ENCODE data around the gene KCNG4.

The KCNG4 gene

DNA sequence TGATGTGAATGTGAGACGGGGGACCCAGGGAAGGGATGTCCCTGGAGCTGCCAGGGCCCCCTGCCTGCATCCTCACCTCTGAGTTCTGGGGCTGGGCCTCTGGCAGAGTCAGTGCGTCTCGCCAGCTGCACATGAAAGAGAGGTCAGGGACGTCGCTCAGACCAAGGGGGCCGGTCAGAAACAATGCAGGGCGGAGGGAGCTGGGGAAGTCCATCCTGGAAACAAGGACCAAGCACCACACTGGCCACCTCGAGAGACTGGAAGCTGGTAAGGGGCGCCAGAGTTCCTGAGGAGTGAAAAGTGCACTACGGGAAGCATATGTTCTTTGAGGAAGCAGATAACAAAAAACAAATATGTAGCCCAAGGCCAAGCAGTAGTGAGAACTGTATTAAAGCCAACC is 55.0 kb downstream of the KCNG4 start:
- in situ Hi-C loops (cut with MboI; ENCODE audit: low pct_unique_long_range_greater_than_20kb, low sequenced_read_pairs, unreplicated experiment) = no loop called here
- TF ChIP-seq, protein P1, sequence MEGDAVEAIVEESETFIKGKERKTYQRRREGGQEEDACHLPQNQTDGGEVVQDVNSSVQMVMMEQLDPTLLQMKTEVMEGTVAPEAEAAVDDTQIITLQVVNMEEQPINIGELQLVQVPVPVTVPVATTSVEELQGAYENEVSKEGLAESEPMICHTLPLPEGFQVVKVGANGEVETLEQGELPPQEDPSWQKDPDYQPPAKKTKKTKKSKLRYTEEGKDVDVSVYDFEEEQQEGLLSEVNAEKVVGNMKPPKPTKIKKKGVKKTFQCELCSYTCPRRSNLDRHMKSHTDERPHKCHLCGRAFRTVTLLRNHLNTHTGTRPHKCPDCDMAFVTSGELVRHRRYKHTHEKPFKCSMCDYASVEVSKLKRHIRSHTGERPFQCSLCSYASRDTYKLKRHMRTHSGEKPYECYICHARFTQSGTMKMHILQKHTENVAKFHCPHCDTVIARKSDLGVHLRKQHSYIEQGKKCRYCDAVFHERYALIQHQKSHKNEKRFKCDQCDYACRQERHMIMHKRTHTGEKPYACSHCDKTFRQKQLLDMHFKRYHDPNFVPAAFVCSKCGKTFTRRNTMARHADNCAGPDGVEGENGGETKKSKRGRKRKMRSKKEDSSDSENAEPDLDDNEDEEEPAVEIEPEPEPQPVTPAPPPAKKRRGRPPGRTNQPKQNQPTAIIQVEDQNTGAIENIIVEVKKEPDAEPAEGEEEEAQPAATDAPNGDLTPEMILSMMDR (IDR thresholded peaks at IDR 0.05; ENCODE audit: extremely low read depth, insufficient read depth, missing control alignments) = no peak
- DNase-seq (ENCODE audit: low spot score) = no peak

DNA sequence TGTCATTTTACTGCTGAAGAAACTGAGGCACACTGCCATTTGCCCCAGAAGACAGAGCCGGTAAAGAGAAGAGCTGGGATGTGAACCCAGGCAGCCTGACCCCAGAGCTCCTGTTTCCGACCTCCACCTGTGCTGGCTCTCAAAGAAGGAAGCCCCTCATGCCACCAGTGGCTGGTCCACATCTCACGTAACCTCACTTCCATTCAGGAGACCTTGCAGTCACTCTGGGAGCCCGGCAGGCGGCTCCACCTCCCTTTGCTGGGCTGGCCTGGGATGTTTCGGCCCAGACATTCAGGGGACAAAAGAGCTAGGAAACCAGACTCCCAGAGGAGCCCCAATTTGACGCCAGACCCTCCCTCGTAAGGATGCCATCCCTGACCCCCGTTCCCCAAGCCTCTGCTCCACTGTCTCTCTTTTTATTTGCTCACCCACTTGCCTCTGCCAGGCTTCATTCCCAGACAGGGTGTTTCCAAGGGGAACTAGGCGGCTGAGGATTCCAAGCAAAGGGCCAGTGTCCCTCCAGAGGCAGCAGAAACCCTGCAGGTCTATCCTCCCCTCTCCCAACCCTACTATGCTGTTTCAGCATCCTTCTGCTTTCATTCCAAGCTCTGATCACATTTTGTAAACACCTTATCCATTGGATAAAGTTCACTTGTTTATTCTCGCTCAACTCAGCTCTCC is 55.8 kb downstream of the KCNG4 start:
- in situ Hi-C loops (cut with MboI; ENCODE audit: low pct_unique_long_range_greater_than_20kb, low sequenced_read_pairs, unreplicated experiment) = no loop called here
- DNase-seq (ENCODE audit: low spot score) = no peak
- TF ChIP-seq, protein P1 (IDR thresholded peaks at IDR 0.05; ENCODE audit: extremely low read depth, insufficient read depth, missing control alignments) = no peak

DNA sequence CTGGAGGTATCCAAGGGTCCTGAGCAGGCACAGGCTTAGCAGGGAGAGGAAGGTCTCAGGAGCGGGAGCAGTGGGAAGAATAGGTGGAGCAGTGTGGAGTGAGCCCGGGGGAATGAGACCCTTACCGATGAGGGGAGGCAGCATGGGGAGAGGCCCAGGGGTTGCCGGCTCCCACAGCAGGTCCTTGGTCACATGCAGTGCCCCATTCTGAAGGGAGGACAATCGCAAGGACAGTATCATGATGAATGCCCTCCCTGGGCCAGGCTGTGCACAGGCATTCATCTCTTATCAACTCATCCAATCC is 56.3 kb downstream of the KCNG4 start:
- DNase-seq (ENCODE audit: low spot score) = no peak
- in situ Hi-C loops (cut with MboI; ENCODE audit: low pct_unique_long_range_greater_than_20kb, low sequenced_read_pairs, unreplicated experiment) = no loop called here
- TF ChIP-seq, protein P1 (IDR thresholded peaks at IDR 0.05; ENCODE audit: extremely low read depth, insufficient read depth, missing control alignments) = no peak

DNA sequence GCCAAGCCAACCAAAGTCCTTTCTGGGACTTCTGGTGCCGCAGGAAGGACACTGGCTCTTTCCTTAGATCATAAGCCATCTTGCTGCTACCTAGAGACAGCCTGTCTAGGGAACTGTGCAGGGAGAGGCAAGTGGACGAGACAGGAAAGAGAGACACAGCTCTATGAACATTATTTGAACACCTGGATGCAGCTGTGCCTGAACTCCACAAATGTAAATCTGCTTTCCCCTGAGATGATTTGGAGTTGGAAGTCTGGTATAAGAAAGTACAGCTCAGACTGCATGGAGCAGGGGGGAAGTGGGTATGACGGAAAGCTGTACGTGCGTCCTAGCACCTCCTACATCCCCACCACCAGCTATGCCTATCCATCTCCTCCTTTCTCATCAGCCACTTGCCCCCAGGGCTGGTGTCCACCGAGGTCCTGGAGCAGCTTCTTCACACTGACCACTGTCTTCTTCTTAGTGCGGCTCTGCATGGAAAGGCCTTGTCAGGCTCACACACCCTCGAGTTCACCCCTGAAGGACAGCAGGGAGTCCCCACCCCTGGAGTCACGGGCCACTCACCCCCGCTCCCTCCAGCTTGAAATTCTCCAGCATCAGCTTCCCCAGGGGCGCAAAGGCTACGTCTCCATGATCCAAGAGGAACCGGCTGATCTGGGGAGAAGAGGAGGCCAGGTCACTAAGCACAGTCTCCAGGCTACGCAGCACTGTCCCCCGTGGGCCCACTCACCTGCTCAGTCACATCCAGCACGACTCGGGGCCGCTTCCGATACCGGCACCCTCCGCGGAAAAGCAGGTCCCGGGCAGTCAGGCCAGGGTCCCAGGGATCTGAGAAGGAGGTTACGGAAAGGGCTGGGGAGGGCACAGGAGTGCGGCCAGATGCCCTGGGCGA is 56.9 kb downstream of the KCNG4 start:
- TF ChIP-seq, protein P1 (IDR thresholded peaks at IDR 0.05; ENCODE audit: extremely low read depth, insufficient read depth, missing control alignments) = no peak
- DNase-seq (ENCODE audit: low spot score) = no peak
- in situ Hi-C loops (cut with MboI; ENCODE audit: low pct_unique_long_range_greater_than_20kb, low sequenced_read_pairs, unreplicated experiment) = no loop called here

DNA sequence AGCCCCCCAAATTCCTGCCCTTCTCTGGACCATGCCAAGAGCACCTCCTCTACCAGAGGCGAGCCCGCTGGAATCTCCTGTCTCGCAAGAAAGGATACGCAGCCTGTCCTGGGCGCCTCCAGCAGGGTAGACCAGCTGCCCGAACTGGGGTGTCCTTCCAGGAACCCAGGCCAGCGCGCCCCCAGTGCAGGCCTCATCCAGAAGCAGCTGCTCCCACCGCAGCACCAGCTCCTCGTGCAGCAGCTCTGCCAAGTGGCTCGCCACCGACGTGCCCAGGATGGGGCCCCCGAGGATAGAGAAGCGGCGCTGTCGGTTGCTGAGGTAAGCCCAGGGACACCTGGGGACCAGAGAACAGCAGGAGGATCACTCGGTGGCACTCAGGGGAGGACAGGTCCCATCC is 57.7 kb downstream of the KCNG4 start:
- TF ChIP-seq, protein P1 (IDR thresholded peaks at IDR 0.05; ENCODE audit: extremely low read depth, insufficient read depth, missing control alignments) = no peak
- in situ Hi-C loops (cut with MboI; ENCODE audit: low pct_unique_long_range_greater_than_20kb, low sequenced_read_pairs, unreplicated experiment) = no loop called here

DNA sequence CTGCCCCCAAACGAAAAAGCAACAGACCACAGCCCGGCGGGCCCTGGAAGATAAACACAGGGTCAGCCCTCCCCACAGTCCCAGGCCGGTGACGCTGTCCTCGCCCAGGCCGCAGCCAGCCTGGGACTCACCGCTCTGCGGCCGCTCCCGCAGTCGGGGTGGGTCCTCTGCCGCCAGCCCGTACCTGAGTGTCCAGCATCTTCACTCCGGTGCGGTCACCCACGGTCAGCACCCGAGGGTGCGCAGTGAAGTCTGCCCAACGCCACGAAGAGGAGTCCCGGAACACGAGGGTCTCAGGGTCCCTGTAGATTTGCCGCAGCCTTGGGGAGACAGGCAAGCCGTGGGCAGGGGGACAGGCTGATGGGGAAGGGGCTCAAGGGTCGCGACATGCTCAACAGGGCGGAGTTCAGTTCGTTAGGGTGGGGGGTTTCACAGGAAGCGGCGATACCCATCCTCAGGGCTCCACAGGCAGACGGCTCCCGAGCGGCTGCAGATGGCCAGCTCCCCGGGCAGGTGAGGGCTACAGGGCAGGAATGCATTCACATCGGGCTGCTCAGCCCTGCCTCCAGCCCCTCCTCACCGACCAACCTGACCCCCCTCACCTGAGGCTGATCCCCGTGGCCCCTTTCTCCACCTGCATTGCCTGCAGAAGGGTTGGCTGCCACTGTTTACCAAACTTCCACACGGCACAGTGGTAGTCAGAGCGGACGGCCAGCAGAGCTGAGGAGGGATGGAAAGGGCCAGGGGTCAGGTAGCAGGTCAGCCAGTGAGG is 58.5 kb downstream of the KCNG4 start:
- DNase-seq (ENCODE audit: low spot score) = no peak
- TF ChIP-seq, protein P1 (IDR thresholded peaks at IDR 0.05; ENCODE audit: extremely low read depth, insufficient read depth, missing control alignments) = no peak
- in situ Hi-C loops (cut with MboI; ENCODE audit: low pct_unique_long_range_greater_than_20kb, low sequenced_read_pairs, unreplicated experiment) = no loop called here

More for the DNA sequence above, 57.7 kb downstream of the KCNG4 start:
- DNase-seq (ENCODE audit: low spot score) = no peak

All from GM13977 (cell line).